Astrocyte of the cerebellum (primary cell): ENCODE data around the gene GPBP1.

Experiments
- DNase-seq: peaks from one replicate; pipeline ENCODE4 v3.0.0-alpha.2; 2011; ENCODE audit warnings: low read depth
- H3K4me3 ChIP-seq: 2 replicates; pipeline ENCODE4 v1.5.1; 2011; ENCODE audit warnings: mild to moderate bottlenecking, low read depth, low read length, moderate library complexity
- CTCF ChIP-seq: IDR thresholded peaks from 2 replicates; pipeline ENCODE4 v1.5.1; 2012; ENCODE audit warnings: low read length, low read depth, moderate library complexity, mild to moderate bottlenecking; ENCODE audit errors: missing control alignments
- in situ Hi-C: cut with HindIII; loops from 2 replicates; pipeline ENCODE4 v1.10.0; 2017; ENCODE audit warnings: low sequenced_read_pairs

Gene GPBP1

GRCh38 chr5:57193757-57194413, 20.0 kb downstream of the GPBP1 start:
- no peak for DNase-seq
- no peak overlapping the region for H3K4me3 ChIP-seq
- in situ Hi-C loops = no loop called here
- TF ChIP-seq CTCF = no peak

GRCh38 chr5:57194653-57195052, 20.8 kb downstream of the GPBP1 start:
- no peak overlapping the region for H3K4me3 ChIP-seq
- in situ Hi-C loops = no loop called here
- DNase-seq = no peak
- no peak for TF ChIP-seq CTCF

- H3K4me3 ChIP-seq = no peak overlapping the region
- DNase-seq = no peak
- in situ Hi-C loops = no loop called here
- TF ChIP-seq CTCF = no peak
Measured at GRCh38 chr5:57195060-57195459, 21.2 kb downstream of the GPBP1 start.

GRCh38 chr5:57199866-57200265, 26.0 kb downstream of the GPBP1 start:
- in situ Hi-C loops = loop anchor here (25.0 kb wide), 1 partner anchor 263 kb away; no protein-coding TSS in a partner anchor
- no peak for TF ChIP-seq CTCF
- DNase-seq = no peak
- no peak overlapping the region for H3K4me3 ChIP-seq

- DNase-seq = no peak
- TF ChIP-seq CTCF = no peak
- in situ Hi-C loops = loop anchor here (25.0 kb wide), 1 partner anchor 266 kb away; no protein-coding TSS in a partner anchor
- H3K4me3 ChIP-seq = no peak overlapping the region
Measured at GRCh38 chr5:57202811-57203210, 29.0 kb downstream of the GPBP1 start.

- no peak overlapping the region for H3K4me3 ChIP-seq
- DNase-seq = no peak
- no peak for TF ChIP-seq CTCF
- in situ Hi-C loops = loop anchor here (25.0 kb wide), 1 partner anchor 270 kb away; no protein-coding TSS in a partner anchor
Measured at GRCh38 chr5:57207007-57207653, 33.3 kb downstream of the GPBP1 start.
